Measurements from ENCODE around the gene ANKFY1. TPM values are rescaled to one million over a fixed set of nuclear protein-coding genes. Genes with fewer than 3 reads are reported as not detected.

ANKFY1 gene
- polyA plus RNA-seq, 1 experiment = 38.8 TPM

DNA sequence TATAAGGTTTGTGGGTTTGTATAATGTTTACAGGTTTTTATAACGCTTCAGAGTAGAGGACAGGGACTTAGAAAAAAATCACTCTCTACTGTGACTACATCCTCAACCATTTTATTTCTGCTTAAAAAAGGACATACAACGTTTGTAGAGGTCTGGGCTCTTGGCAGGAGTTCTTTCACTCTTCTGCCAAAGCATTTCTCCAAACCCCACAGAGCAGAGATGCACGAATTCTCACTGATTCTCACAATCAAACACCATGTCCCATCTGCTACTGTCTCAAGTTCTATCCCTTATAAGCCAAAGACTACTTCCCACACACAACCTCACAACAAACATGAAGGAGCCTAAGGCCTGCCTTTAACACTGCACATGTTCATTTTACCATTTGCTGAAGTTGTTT lies 7.0 kb upstream of the ANKFY1 start:
- ChIA-PET CTCF (no interaction called here), POLR2A (no interaction called here)
- H3K27ac ChIP-seq (ENCODE audit: low read depth, low read length) = no peak overlapping the region
- H3K27me3 ChIP-seq (ENCODE audit: control insufficient read depth, insufficient read depth, low read length) = no peaks in the 10 kb centered on the region
- TF ChIP-seq, protein P1, sequence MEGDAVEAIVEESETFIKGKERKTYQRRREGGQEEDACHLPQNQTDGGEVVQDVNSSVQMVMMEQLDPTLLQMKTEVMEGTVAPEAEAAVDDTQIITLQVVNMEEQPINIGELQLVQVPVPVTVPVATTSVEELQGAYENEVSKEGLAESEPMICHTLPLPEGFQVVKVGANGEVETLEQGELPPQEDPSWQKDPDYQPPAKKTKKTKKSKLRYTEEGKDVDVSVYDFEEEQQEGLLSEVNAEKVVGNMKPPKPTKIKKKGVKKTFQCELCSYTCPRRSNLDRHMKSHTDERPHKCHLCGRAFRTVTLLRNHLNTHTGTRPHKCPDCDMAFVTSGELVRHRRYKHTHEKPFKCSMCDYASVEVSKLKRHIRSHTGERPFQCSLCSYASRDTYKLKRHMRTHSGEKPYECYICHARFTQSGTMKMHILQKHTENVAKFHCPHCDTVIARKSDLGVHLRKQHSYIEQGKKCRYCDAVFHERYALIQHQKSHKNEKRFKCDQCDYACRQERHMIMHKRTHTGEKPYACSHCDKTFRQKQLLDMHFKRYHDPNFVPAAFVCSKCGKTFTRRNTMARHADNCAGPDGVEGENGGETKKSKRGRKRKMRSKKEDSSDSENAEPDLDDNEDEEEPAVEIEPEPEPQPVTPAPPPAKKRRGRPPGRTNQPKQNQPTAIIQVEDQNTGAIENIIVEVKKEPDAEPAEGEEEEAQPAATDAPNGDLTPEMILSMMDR (IDR thresholded peaks at IDR 0.05; ENCODE audit: low read depth, low read length) = no peak
- no peak overlapping the region for H3K4me3 ChIP-seq (ENCODE audit: low read depth, low read length)
- H3K9me3 ChIP-seq (ENCODE audit: control insufficient read depth, insufficient read depth, low read length) = no peaks in the 10 kb centered on the region; the same call in 1 of the 2 replicates
- no peak for DNase-seq (ENCODE audit: low read depth, low spot score)

DNA sequence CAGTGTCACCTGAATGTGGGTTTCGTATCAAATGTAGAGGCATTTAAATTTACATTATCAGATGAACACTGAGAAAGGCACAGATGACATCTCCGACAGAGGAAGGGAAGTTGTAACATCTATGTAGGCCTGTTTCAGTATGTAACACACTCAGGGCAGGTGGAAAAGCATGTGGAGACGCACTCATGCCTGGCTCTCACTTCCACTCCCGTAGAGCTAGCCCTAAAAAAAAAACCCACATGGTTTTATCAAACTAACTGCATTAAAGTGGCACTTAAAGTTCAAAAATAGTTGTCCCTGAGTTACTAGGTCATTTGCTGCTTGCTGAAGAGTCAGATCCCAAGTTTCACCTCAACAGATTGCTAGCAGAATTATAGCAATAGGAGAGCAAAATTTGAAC lies 6.1 kb upstream of the ANKFY1 start:
- CTCF ChIA-PET = no interaction called here
- Histone ChIP-seq H3K4me3 (ENCODE audit: low read depth, low read length) (no peak overlapping the region), H3K27ac (ENCODE audit: low read depth, low read length) (no peak overlapping the region), H3K27me3 (ENCODE audit: control insufficient read depth, insufficient read depth, low read length) (no peaks in the 10 kb centered on the region), H3K9me3 (ENCODE audit: control insufficient read depth, insufficient read depth, low read length) (no peaks in the 10 kb centered on the region; the same call in 1 of the 2 replicates)
- POLR2A ChIA-PET = no interaction called here
- no peak for DNase-seq (ENCODE audit: low read depth, low spot score)
- TF ChIP-seq, protein P1 (IDR thresholded peaks at IDR 0.05; ENCODE audit: low read depth, low read length) = no peak

DNA sequence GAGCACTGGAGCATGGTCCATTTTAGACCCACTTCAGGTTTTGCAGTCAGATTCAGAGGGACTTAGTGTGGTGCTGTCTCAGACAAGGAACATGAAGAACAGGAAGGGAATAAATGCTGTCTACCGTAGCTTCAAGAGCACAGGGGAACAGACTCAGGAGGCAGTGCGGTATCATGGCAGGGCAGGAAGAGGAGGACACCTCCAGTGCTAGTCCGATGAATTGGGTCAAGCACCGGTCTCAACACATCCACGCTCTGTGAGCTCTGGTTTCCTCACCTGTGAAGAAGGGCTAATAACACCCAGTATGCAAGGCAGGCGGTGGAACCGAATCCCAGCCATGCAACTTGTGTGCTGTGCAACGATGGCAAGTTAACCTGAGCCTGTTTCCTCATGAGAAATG lies 3.6 kb upstream of the ANKFY1 start:
- Histone ChIP-seq H3K27ac (ENCODE audit: low read depth, low read length) (no peak overlapping the region), H3K27me3 (ENCODE audit: control insufficient read depth, insufficient read depth, low read length) (no peaks in the 10 kb centered on the region), H3K4me3 (ENCODE audit: low read depth, low read length) (no peak overlapping the region), H3K9me3 (ENCODE audit: control insufficient read depth, insufficient read depth, low read length) (no peaks in the 10 kb centered on the region; the same call in 1 of the 2 replicates)
- POLR2A ChIA-PET = no interaction called here
- CTCF ChIA-PET = no interaction called here
- TF ChIP-seq, protein P1 (IDR thresholded peaks at IDR 0.05; ENCODE audit: low read depth, low read length) = no peak
- DNase-seq (ENCODE audit: low read depth, low spot score) = no peak

DNA sequence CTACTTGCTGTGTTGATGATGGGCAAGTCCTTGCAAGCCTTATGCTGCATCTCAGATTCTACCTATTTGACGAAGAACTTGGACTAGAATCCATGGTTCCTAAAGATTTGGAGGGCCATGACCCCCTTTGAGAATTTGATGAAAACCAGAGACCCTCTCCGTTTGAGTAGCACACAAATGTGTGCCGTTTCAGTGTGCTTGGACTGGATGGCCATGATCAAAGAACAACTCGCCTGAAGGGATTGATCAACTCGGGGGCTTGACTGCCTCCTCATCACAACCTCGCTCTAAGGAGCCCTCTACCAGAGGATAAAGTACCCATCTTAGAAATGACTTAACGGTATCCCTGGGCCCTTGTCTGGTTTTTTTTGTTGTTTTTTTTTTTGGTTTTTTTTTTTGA lies 2.8 kb upstream of the ANKFY1 start:
- DNase-seq (ENCODE audit: low read depth, low spot score) = no peak
- Histone ChIP-seq H3K27ac (ENCODE audit: low read depth, low read length) (no peak overlapping the region), H3K9me3 (ENCODE audit: control insufficient read depth, insufficient read depth, low read length) (no peaks in the 10 kb centered on the region; the same call in 1 of the 2 replicates), H3K4me3 (ENCODE audit: low read depth, low read length) (no peak overlapping the region), H3K27me3 (ENCODE audit: control insufficient read depth, insufficient read depth, low read length) (no peaks in the 10 kb centered on the region)
- POLR2A ChIA-PET = no interaction called here
- TF ChIP-seq, protein P1 (IDR thresholded peaks at IDR 0.05; ENCODE audit: low read depth, low read length) = no peak
- CTCF ChIA-PET = no interaction called here

DNA sequence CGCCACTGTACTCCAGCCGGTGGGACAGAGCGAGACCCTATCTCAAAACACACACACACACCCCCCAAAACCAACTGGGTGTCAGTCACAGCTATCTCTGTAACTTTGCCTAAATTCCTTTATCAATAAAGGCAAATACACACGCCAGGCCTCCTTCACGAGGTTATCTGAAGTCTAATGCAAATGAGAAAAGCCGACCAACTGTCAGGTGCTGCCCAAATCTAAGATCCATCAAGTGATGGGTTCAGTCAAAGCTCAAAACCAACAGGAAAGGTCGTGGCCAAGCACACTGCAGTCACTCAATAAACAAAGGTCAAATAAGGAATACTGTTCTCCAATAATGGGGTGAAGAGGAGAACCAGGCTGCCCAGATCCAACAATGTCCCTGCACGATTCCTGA lies 1.1 kb downstream of the ANKFY1 start:
- ChIA-PET CTCF (interaction anchor here (0.6 to 1.0 kb wide), 2 partner anchors 48 to 112 kb away, joined by 4 to 5 read pairs; no protein-coding TSS in a partner anchor), POLR2A (interaction anchor here (0.9 kb wide), 1 partner anchor 70 kb away, joined by 3 read pairs; no protein-coding TSS in a partner anchor)
- Histone ChIP-seq H3K27ac (ENCODE audit: low read depth, low read length) (no peak overlapping the region), H3K4me3 (ENCODE audit: low read depth, low read length) (peak overlapping the region; percentile 94), H3K27me3 (ENCODE audit: control insufficient read depth, insufficient read depth, low read length) (no peaks in the 10 kb centered on the region), H3K9me3 (ENCODE audit: control insufficient read depth, insufficient read depth, low read length) (peaks cover 23% of the 10 kb centered on the region)
- no peak for DNase-seq (ENCODE audit: low read depth, low spot score)
- TF ChIP-seq, protein P1 (IDR thresholded peaks at IDR 0.05; ENCODE audit: low read depth, low read length) = no peak
